Brain microvascular endothelial cell (primary cell): ENCODE measurements around the gene CLEC10A.
"Not testable (repeated sequence)": the region's sequence is repeated elsewhere in the genome, so short reads cannot be mapped to it uniquely, and the experiment has no call there.

Experiments used
- DNase-seq: peaks from one replicate; pipeline ENCODE4 v3.0.0-alpha.2; 2020
- H3K27ac ChIP-seq: fragments of 250-450 bp; sonication (Bioruptor Pico); 2 replicates; pipeline ENCODE4 v1.5.1; 2020; ENCODE audit warnings: mild to moderate bottlenecking, moderate library complexity
- H3K27me3 ChIP-seq: fragments of 250-450 bp; sonication (Bioruptor Pico); replicated peaks from 2 replicates; pipeline ENCODE4 v1.5.1; 2020; ENCODE audit warnings: mild to moderate bottlenecking
- H3K36me3 ChIP-seq: fragments of 250-450 bp; sonication (Bioruptor Pico); replicated peaks from 2 replicates; pipeline ENCODE4 v1.5.1; 2020; ENCODE audit warnings: mild to moderate bottlenecking
- H3K4me3 ChIP-seq: 2 replicates; pipeline ENCODE4 v1.5.1; 2011; ENCODE audit warnings: low read depth, mild to moderate bottlenecking, control low read depth, low read length, moderate library complexity
- in situ Hi-C: cut with HindIII; loops from 2 replicates; pipeline ENCODE4 v1.10.0; 2017; ENCODE audit warnings: low sequenced_read_pairs, low pct_ligation_motif_present
- TF ChIP-seq, protein P1 (sequence below): IDR thresholded peaks from 2 replicates; pipeline ENCODE4 v1.5.1; 2011; ENCODE audit warnings: low read depth, mild to moderate bottlenecking, moderate library complexity, low read length, control low read depth, inconsistent platforms; ENCODE audit errors: missing control alignments

CLEC10A gene, protein sequence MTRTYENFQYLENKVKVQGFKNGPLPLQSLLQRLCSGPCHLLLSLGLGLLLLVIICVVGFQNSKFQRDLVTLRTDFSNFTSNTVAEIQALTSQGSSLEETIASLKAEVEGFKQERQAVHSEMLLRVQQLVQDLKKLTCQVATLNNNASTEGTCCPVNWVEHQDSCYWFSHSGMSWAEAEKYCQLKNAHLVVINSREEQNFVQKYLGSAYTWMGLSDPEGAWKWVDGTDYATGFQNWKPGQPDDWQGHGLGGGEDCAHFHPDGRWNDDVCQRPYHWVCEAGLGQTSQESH

DNA sequence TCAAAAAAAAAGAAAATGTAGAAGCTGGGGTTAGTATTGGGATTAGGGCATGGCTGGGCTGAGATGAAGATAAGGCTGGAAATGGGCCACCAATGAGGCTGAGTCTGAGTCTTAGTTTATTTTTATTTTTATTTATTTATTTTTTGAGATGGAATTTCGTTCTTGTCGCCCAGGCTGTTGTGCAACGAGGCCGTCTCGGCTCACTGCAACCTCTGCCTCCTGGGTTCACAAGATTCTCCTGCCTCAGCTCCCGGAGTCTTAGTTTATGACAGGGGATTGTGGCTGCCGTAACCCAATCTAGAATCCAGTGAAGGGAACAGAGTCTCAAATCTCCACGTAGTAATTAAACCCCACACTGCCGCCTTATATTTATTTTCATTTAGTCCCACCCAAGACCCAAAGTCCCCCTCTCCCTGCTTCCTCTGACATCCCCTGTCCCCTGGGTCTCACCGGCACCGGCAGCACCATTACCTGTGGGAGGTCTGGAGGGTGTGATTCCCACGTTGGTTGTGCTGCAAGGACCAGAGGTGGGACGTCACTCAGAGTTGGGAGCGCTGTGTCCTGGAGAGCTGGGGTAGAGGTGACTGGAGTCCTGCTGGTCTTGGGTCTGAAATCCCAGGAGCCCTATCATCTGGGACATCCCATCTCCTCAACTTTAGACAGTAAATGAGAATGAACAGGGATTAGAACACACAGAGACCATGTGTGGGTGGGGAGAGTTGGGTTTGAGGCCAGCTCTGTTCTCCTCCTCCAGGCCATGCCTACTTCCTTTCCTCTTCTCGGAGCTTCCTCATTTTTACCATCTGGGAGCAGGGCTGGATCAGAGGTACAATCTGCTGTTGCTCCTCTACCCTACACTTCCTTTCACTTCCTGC, at the start of gene CLEC10A:
CLEC10A (minus strand) TSS at position 671 of the 875 bp plus-strand sequence. CDS start 1,439 bp downstream, outside the sequence.
- no peak within 1 kb of the TSS for H3K27ac ChIP-seq
- no peak for DNase-seq
- H3K4me3 ChIP-seq: no peak within 1 kb of the TSS
- TF ChIP-seq, protein P1, sequence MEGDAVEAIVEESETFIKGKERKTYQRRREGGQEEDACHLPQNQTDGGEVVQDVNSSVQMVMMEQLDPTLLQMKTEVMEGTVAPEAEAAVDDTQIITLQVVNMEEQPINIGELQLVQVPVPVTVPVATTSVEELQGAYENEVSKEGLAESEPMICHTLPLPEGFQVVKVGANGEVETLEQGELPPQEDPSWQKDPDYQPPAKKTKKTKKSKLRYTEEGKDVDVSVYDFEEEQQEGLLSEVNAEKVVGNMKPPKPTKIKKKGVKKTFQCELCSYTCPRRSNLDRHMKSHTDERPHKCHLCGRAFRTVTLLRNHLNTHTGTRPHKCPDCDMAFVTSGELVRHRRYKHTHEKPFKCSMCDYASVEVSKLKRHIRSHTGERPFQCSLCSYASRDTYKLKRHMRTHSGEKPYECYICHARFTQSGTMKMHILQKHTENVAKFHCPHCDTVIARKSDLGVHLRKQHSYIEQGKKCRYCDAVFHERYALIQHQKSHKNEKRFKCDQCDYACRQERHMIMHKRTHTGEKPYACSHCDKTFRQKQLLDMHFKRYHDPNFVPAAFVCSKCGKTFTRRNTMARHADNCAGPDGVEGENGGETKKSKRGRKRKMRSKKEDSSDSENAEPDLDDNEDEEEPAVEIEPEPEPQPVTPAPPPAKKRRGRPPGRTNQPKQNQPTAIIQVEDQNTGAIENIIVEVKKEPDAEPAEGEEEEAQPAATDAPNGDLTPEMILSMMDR: no peak
- H3K36me3 ChIP-seq: no peaks in the 10 kb centered on the region
- in situ Hi-C loops: no loop called here
- H3K27me3 ChIP-seq: no peaks in the 10 kb centered on the region

DNA sequence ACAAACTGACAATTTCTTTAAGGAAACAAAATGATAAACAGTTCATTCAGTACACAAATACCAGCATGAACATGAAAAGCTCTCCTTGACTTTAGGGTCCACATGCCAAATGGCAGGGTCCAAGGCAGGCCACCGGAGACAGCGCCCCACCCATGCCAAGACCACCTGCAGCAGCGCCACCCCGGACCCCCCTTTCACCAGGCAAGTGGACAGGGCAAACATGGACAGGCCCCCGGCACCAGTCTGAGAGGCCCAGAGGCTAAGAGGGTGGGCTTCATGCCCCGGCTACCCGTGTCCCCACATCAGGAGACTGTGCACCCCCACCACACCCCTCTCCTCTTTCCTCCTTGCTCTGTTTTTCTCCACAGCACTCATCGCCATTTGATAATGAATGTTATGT, 49.3 kb upstream of the CLEC10A start:
- in situ Hi-C loops: no loop called here
- no peaks in the 10 kb centered on the region for H3K27me3 ChIP-seq
- H3K4me3 ChIP-seq: no peak overlapping the region
- no peak for DNase-seq
- TF ChIP-seq, protein P1: no peak
- no peak overlapping the region for H3K27ac ChIP-seq
- no peaks in the 10 kb centered on the region for H3K36me3 ChIP-seq

DNA sequence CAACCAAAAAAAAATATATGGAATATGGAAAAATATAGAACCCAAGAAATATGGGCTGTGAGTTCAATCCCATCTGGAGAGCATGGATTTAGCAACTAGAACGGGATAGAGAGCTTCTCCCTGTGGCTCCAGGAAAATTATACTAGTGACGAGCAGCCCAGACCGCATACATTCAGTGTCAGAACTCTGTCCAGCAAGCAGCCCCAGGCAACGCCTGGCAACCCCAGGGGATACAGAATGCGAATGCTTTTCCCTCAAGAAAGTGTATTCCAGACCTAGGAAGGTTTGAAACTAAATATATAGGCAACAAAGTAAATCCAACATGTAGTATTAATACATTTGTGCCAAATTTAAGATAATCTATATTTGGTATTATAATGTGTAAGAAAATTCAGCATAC, 48.1 kb upstream of the CLEC10A start:
- no peak for DNase-seq
- no peaks in the 10 kb centered on the region for H3K27me3 ChIP-seq
- H3K4me3 ChIP-seq: no peak overlapping the region
- no peaks in the 10 kb centered on the region for H3K36me3 ChIP-seq
- TF ChIP-seq, protein P1: no peak
- H3K27ac ChIP-seq: no peak overlapping the region
- in situ Hi-C loops: no loop called here

DNA sequence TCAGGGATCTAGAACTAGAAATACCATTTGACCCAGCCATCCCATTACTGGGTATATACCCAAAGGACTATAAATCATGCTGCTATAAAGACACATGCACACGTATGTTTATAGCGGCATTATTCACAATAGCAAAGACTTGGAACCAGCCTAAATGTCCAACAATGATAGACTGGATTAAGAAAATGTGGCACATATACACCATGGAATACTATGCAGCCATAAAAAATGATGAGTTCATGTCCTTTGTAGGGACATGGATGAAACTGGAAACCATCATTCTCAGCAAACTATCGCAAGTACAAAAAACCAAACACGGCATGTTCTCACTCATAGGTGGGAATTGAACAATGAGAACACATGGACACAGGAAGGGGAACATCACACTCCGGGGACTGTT, 47.5 kb upstream of the CLEC10A start:
- H3K27ac ChIP-seq, H3K36me3 ChIP-seq, H3K4me3 ChIP-seq, H3K27me3 ChIP-seq, DNase-seq, in situ Hi-C loops: not testable (repeated sequence)

DNA sequence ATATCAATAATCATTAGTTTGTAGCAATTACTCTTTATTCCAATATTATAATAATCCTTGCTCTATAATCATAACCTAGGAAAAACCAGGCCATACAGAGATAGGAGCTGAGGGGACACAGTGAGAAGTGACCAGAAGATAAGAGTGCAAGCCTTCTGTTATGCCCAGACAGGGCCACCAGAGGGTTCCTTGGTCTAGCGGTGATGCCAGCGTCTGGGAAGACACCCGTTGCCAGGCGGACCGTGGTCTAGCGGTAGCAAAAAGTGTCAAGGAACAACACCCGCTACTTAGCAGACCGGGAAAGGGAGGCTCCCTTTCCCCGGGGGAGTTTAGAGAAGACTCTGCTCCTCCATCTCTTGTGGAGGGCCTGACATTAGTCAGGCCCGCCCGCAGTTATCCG, 46.3 kb upstream of the CLEC10A start:
- DNase-seq, H3K27me3 ChIP-seq, H3K27ac ChIP-seq, H3K36me3 ChIP-seq, H3K4me3 ChIP-seq, in situ Hi-C loops: not testable (repeated sequence)

DNA sequence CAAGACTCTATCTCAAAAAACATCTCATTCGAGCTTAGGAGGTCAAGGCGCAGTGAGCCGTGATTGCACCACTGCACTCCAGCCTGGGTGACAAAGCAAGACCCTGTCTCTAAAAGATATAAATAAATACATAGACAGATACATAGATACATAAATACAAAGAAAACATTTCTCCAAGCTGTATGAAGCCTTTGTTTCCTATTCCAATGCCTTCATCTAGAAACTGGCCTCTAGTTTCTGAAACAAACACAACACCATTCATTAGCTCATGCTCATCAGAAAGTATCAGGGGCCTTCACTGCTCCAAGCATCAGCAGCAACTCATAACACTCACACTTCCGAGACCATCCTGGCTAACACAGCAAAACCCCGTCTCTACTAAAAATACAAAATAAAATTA, 44.9 kb upstream of the CLEC10A start:
- in situ Hi-C loops: no loop called here
- TF ChIP-seq, protein P1: no peak
- no peak for DNase-seq
- Histone ChIP-seq H3K27me3 (peaks cover 2% of the 10 kb centered on the region), H3K27ac (no peak overlapping the region), H3K4me3 (no peak overlapping the region), H3K36me3 (no peaks in the 10 kb centered on the region)
